Measurements from ENCODE around the gene ATXN10. TPM values are rescaled to one million over a fixed set of nuclear protein-coding genes. Genes with fewer than 3 reads are reported as not detected.

ATXN10 gene
- total RNA-seq, 1 donor from 2014 or later: 138 TPM

DNA sequence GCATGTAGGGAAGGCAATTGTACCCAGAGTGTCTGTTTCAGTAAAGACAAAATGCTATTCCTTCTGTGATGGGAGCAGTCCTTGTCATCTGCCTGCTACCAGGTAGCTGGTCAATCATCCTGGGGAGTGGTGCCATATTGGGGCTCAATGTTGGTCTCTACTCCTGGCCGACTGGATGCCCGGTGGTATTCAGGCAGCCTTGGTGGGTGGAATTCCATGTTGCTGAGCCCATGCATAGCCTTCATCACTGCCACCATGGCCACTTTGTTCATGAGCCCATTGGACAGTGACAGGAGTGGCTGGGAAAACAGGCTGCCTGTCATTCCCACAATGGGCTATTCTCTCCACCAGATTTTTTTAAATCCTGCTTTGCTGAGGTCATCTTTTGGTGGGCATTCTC is 184.3 kb downstream of the ATXN10 start:
- ATAC-seq (no peak), DNase-seq (ENCODE audit: missing footprints) (no peak)
- intact Hi-C loops (cut with DNase I): no loop called here

DNA sequence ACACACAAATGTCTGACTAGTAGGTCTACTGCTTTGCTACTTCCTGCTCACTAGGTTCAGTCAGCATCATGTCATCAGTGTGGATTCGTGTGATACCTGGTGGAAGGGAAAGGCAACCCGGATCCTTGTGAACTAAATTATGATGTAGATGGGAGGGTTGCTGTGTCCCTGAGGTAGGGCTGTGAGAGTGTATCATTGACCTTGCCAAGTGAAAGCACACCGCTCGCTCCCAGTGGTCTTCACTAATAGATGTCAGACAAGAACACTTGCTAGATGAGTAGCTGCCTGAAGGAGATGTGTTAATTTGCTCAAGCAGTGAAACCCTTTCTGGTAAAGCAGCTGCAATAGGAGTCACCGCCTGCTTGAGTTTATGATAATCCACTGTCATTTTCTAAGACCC is 185.9 kb downstream of the ATXN10 start:
- intact Hi-C loops (cut with DNase I): no loop called here
- no peak for DNase-seq (ENCODE audit: missing footprints)
- ATAC-seq: no peak

DNA sequence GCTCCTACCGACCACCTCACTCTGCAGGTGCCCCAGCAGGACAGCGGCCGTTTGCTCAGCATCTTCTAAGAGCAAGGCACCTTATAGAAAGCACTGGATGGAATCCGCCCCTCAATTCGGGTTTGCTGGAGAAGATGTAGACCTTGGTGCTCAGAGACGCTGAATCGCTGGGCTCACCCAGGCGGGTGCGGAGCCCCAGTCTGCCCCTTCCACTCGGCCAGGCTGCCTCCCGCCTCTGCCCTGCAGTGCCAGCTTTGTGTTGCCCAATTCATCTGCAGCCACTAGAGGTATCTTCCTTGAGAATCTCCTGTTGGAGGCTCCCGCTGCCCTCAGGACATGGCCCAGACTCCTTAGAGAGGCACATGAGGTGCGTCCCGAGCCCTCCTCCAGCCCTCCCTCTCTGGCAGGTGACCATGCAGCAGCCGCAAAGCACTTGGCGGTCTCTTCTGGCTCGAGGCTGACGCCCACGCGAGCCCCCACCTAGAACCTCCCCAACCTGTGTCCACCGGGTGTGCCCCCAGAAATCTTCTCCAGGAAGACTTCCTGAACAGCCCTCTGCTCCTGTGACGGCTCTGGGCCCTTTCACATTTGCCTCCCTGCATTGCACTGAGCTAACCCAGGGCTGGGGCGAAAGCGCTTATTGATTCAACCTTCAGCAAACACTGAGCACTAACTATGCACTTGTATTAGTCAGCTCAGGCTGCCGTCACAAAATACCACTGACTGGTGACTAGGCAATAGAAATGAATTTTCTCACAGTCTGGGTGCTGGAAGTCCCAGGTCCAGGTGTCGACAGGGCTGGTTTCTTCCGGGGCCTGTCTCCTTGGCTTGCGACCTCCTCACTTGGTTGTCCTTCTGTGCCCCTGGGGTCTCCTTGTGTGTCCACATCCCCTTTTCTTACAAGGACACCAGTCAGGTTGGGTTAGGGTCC is 187.9 kb downstream of the ATXN10 start:
- intact Hi-C loops (cut with DNase I): loop anchor here (5.0 kb wide), 2 partner anchors 212 to 282 kb away; no protein-coding TSS in a partner anchor
- ATAC-seq (no peak), DNase-seq (ENCODE audit: missing footprints) (no peak)

DNA sequence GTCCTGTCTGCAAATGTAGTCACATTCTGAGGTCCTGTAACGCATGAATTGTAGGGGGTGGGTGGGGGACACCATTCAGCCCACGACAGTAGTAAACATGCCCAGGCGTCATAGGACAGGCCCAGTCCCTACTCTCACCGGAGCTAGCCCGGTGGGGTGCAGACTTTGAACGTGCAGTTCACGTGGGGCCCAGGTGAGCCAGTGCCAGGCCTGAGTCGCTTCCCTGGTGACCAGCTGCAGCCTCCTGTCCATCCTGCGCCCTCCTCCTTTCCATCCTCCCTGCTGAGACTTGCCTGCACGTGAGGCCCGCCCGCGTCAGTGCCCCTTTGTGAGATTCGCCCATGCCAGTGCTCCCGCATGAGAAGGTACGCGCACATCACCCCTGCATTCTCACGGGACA is 188.6 kb downstream of the ATXN10 start:
- ATAC-seq (no peak), DNase-seq (ENCODE audit: missing footprints) (no peak)
- intact Hi-C loops (cut with DNase I): loop anchor here (5.0 kb wide), 2 partner anchors 213 to 283 kb away; no protein-coding TSS in a partner anchor

DNA sequence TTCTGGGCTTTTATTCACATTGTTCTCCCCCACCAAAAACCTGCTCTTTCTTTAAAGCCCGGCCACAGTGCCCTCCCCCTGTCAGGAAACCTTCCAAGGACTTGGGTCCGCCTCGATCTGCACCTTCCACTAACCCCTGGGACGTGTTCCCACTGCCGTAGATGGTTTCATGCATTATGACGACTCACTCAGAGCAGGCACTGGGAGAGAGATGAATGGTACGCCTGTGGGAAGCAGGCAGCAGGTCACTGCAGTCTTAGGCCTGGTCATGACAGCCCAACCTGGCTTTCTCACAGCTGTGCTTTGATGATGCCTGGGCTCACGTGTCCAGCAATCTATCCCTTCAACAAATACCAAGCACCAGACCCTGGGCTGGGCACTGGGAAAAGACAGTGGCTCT is 189.6 kb downstream of the ATXN10 start:
- DNase-seq (ENCODE audit: missing footprints) (no peak), ATAC-seq (no peak)
- intact Hi-C loops (cut with DNase I): loop anchor here (5.0 kb wide), 2 partner anchors 214 to 284 kb away; no protein-coding TSS in a partner anchor

DNA sequence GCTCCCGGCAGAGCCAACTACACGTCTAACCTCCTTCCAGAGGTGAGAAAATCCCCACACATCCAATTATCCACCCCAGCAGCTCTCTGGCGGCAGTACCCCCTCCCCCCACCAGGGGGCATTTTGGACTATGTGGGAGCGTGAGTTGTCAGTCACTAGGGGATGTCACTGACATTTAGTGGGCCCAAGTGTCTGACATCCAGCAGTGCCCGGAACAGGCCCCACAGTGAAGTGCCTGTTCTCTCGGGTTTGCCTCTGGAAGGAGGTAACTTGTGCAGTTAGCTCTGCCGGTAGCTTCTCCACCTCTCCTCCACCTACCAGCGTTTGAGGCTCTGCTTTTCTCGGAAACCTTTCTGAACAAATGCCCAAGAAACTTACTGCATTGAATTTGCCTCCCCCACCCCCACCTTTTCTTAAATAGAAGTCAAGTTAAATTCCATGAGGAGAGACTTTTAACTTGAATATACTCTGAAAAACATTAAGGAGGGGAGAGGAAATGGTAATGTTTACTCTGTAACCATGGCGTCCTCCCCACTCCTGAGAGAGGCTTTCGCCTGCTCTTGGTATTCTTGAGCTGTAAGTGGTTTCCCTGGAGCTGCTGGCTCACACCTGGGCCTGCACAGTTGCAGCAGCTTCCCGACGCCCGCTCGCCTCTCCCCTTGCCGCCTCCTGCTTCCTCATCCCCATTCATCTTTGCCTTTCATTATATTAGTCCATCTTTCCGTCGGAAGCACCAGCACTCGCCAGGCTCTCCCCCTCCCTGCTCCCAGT is 192.5 kb downstream of the ATXN10 start:
- ATAC-seq (peak; percentile 70), DNase-seq (ENCODE audit: missing footprints) (no peak)
- intact Hi-C loops (cut with DNase I): loop anchor here (5.0 kb wide), 2 partner anchors 217 to 287 kb away; no protein-coding TSS in a partner anchor

DNA sequence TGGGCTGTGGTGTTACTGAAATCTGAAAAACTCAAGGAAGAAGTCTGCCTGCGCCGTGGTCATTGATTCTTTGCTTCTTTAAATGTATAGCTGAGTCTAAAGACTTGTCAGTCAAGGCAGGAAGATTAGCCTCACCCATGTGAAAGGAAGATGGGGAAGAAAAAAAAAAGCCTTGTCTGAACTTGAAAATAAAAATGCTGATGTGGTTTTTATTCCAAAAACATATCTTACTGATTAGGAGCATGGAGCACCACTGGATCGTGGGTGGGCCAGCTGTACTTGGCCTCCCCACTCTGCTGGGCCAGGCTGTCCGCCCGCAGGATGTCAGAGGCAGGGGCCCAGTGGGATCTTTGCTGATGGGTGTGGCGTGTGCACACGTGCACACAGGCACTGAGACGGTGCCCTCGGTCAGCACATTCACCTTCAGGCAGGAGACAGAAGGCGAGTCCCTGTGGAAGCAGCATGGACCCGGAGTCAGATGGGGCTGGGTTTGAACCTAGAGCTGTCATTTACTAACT is 193.4 kb downstream of the ATXN10 start:
- intact Hi-C loops (cut with DNase I): loop anchor here (5.0 kb wide), 2 partner anchors 218 to 288 kb away; no protein-coding TSS in a partner anchor
- ATAC-seq (no peak), DNase-seq (ENCODE audit: missing footprints) (no peak)

DNA sequence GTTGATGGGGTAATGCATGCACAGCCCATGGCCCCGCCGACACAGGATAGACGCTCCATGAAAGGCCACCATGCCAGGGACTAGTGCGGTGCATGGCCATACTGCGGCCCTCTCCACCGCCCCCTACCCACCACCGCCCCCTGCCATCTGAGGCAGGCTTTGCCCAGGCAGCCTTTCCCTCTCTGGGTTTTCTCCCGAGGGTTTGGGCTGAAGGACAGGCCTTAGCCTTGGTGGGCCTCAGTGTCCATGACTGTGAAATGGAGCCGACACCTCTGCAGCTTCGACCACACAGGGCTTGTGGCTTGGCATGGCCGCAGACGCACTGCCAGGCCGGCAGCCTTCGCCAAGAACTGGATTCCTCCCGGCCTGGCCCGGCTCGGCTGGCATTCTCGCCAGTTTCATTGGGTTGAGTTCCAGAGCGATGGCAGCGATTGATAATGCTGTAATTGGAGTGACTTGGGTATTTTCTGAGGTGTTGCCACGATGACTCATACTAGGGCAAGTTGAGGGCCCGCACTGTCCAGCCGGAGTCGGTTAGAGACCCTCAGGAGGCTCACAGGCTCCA is 194.0 kb downstream of the ATXN10 start:
- ATAC-seq (no peak), DNase-seq (ENCODE audit: missing footprints) (no peak)
- intact Hi-C loops (cut with DNase I): no loop called here

DNA sequence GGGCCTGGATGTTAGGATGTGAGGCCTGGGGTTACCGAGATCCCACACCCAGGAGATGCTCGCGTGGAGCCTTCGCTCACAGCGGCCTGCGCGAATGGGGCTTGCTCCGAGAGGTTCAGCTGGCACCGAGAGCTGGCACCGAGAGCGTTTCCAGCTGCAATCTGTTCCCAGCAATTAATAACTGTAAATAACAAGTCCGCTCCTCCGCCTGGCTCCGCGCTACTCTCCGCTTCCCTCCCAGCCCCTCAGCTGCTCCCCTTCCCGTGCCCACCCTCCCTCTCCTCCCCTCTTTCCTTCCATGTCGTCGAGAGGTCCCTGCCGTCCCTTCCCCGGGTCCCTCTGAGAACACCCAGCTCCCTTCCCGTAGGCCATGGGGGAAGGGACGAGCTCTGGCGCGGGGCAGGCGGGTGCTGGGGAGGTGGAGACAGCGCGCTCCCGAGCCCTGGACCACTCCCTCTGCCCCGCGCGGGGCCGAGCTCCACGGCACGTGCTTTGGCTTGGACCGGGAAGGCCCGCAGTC is 194.6 kb downstream of the ATXN10 start:
- intact Hi-C loops (cut with DNase I): no loop called here
- DNase-seq (ENCODE audit: missing footprints): no peak
- ATAC-seq: no peak

DNA sequence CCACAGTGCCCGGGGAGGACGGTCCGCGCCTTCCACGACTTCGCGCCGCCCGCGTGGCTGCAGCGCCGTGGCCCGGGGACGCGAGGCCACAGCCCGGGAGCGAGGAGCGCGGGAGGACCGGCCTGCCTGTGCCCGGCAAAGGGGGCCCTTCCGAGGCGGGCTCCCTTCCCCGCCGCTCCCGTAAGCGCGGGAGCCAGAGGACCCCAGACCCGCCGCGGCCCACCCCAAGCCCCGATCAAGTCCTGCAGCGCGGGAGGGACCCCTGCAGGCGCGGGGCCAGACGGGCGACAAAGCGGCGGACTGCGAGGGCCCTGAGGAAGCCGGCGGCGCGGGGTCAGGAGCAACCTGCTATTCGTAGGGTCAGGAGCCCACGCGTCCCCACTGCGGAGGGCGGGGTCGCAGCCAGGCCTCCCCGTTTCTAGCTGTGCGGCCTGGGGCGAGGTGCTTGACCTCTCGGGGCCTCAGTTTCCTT is 195.0 kb downstream of the ATXN10 start:
- intact Hi-C loops (cut with DNase I): no loop called here
- DNase-seq (ENCODE audit: missing footprints): no peak
- ATAC-seq: no peak

DNA sequence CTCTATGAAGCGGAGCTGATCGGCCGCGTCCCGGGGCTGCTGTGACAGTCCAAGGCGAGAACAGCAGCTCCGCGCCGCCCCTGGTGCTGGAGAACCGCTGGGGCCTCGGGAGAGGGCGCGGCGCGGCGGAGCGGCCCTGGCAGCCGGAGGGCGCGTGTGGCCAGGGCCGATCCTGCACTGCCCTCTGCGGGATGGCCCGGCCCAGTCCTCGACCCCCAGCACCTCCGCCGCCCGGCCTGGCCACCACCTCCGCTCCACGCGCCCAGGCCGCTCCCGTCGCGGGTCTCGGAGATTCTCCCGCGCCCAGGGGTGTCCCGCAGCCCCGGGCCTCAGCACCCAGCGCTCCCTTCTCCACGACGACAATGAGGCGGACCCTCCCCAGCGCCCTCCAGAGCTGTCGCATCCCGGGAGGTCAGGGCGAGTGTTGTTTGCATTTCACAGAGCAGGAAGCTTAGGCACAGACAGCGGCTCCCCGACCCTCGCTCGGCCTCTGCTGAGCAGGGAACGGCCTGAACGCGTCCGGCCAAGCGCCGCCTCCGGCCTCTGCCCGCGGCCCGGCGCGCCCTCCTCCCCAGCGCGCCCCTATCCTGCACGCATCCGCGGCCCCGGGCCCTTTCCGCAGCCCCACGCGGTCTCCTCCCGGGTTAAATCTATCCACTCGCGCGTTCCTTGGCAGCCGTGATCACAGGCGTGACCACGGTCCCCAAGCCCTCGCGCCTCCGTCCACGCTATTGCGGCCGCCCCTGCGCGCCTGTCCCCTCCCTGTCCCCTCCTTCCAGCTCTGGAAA is 195.7 kb downstream of the ATXN10 start:
- intact Hi-C loops (cut with DNase I): no loop called here
- peak; percentile 75 for ATAC-seq
- no peak for DNase-seq (ENCODE audit: missing footprints)

DNA sequence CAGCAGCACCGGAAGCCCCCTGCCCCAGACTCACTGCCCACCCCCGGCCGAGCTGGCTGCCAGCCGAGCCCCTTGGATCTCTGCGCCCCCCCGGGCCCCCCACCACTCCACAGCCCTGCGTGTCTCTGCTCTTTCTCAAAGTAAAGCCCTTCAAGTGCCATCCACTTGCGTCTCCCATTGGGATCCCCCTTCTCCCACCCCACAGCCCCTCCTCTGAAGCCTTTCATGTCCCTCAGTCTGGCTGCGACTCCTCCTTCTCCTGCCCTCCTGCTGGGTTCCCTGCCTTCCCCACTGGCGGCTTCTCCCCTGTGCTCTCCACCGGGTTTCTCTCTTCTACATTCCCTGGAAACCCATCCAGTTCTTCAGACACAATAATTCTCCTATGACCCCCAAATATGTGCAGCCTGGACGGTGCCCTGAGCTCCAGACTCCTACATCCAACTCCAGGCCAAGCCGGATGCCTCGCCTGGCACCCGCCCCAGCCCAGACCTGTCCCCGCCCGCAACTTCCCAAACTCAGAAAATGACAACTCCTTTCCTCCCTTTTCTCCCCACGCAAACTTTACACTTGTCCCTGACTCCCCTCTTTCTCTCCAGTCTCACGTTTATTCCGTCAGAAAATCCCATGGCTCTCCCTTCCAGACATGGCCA is 196.4 kb downstream of the ATXN10 start:
- ATAC-seq (no peak), DNase-seq (ENCODE audit: missing footprints) (no peak)
- intact Hi-C loops (cut with DNase I): no loop called here

DNA sequence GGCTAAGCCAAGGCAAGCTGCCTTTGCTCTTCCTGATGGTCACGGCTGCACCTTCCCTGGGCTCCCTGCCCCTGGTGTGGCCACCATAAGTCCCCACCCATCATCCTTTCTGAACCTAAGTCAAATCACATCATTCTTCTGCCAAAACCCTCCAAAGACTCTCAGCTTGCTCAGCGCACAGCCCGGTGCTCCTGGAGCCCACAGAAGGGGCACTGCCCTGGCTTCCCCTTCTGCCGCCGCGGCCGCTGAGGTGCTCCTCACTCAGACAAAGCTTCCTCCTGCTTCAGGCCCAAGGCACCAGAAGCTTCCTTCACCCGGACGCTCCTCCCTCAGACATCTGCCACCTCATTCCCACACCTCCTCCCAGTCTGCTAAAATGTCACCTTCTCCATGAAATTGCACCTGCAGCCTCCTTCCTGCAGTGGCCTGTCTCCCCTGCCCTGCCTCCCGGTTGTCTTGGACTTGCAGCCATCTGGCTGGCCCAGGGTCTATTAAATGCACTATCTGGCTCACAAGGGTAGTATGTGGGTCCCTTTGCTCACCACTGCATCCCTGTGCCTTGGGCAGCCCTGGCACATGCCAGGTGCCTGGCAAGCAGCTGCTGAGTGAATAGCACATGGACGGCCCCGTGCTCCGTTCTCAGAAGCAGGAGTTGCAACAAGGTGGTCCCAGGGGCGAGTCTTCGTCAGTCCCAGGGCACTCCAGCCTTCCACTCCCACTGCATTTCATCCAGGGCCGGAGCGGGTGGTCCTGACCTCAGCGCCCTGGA is 197.1 kb downstream of the ATXN10 start:
- DNase-seq (ENCODE audit: missing footprints): no peak
- ATAC-seq: no peak
- intact Hi-C loops (cut with DNase I): no loop called here

DNA sequence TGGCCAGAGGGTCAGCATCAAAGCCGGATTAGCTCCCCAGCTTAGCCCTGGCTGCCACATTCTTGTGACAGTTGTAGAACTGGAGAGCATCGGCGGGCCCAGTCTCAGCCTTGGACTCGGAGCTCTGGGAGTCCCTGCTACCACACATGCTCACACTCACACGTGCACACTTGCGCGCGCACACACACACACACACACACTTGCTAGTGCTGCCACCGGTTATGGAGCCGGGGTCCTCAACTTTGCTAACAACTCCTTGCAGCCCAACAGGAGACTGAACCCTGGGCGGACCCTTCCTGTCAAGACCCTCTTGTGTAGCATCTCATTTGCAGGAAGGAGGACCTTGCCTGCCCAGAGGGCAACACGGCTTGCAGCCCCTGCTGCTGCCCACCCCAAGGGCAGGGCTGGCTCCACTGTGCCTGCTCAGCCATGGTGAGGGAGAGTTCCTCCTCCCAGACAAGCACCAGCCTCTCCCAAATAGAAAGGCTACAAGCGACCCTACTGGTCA is 197.8 kb downstream of the ATXN10 start:
- no peak for ATAC-seq
- no peak for DNase-seq (ENCODE audit: missing footprints)
- intact Hi-C loops (cut with DNase I): no loop called here

DNA sequence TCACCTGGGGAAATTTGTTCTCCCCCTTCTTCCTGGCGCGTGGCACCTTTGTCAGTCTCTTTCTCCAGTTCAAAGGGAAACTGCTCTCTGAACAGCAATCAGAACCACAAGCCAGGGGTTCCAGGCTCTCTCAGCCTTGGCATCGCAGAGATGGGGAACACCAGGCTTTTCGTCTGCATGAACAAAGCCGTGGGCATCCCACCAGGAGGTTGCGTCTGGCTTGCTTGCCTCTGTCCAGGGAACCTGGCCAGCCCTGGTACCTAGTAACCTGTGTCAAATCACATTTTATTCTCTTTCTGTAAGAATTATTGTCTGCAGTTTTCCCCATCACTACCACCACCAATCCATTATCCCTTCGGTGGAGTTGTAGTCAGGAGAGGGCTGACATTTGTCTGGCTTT is 198.4 kb downstream of the ATXN10 start:
- intact Hi-C loops (cut with DNase I): no loop called here
- DNase-seq (ENCODE audit: missing footprints): no peak
- no peak for ATAC-seq

DNA sequence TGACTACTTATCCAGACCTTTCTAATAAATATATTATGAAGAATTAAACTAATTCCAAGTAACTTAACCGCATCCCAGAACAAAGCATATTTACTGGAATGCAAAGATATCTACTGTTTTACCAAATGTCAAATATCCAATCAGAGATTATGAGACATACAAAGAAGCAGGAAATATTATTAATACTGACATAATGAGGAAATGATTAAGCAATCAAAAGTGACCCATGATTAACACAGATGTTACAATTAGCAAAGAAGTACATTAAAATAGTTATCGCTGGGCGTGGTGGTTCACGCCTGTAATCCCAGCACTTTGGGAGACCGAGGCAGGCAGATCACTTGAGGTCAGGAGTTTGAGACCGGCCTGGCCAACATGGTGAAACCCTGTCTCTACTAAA is 200.1 kb downstream of the ATXN10 start:
- ATAC-seq (no peak), DNase-seq (ENCODE audit: missing footprints) (no peak)
- intact Hi-C loops (cut with DNase I): no loop called here
